Stimulated activated CD8-positive, alpha-beta memory T cell treated with anti-CD3 and anti-CD28 coated beads, Interleukin-7, amount 100 ng/mL, for 48 hours (primary cell): Measurements from ENCODE around the gene SBF2.

ENCODE experiments used
- DNase-seq, 2 donors: peaks; one replicate each; pipeline ENCODE4 v3.0.0-alpha.2; 2020; ENCODE audit warnings: low read depth in 1 of 2; ENCODE audit errors: extremely low read depth in 1 of 2

The SBF2 gene

GRCh38 chr11:9861860-9862725, 431.9 kb downstream of the SBF2 start:
- no peak for DNase-seq

GRCh38 chr11:9859554-9860305, 434.3 kb downstream of the SBF2 start:
- DNase-seq: no peak

GRCh38 chr11:9858822-9859221, 435.2 kb downstream of the SBF2 start:
- no peak for DNase-seq

GRCh38 chr11:9858218-9858617, 435.8 kb downstream of the SBF2 start:
- no peak for DNase-seq

- no peak for DNase-seq
Observed at GRCh38 chr11:9855579-9856287, 438.3 kb downstream of the SBF2 start.

GRCh38 chr11:9853929-9854552, 440.0 kb downstream of the SBF2 start:
- DNase-seq: no peak

- no peak for DNase-seq
Observed at GRCh38 chr11:9852465-9852864, 441.6 kb downstream of the SBF2 start.

- no peak for DNase-seq
Observed at GRCh38 chr11:9851366-9851765, 442.7 kb downstream of the SBF2 start.

GRCh38 chr11:9850224-9850895, 443.7 kb downstream of the SBF2 start:
- DNase-seq: no peak

GRCh38 chr11:9849389-9849788, 444.6 kb downstream of the SBF2 start:
- DNase-seq: no peak

GRCh38 chr11:9847636-9848035, 446.4 kb downstream of the SBF2 start:
- DNase-seq: no peak

GRCh38 chr11:9842923-9843322, 451.1 kb downstream of the SBF2 start:
- no peak for DNase-seq

GRCh38 chr11:9840460-9841004, 453.5 kb downstream of the SBF2 start:
- no peak for DNase-seq

- no peak for DNase-seq
Observed at GRCh38 chr11:9839550-9839949, 454.5 kb downstream of the SBF2 start.

GRCh38 chr11:9838961-9839360, 455.1 kb downstream of the SBF2 start:
- DNase-seq: no peak

- no peak for DNase-seq
Observed at GRCh38 chr11:9838229-9838628, 455.8 kb downstream of the SBF2 start.

- no peak for DNase-seq
Observed at GRCh38 chr11:9834291-9834690, 459.7 kb downstream of the SBF2 start.

GRCh38 chr11:9831122-9831521, 462.9 kb downstream of the SBF2 start:
- no peak for DNase-seq

- no peak for DNase-seq
Observed at GRCh38 chr11:9827708-9828107, 466.3 kb downstream of the SBF2 start.

GRCh38 chr11:9826390-9826789, 467.6 kb downstream of the SBF2 start:
- DNase-seq: no peak
